ENCODE results near the gene GRID1.

Gene GRID1

GRCh38 chr10:86251426-86251825 is 115.2 kb downstream of the GRID1 start:
- FAIRE-seq (no peak), DNase-seq (ENCODE audit: insufficient read length, low spot score) (no peak)
- no peak for TF ChIP-seq CTCF (IDR thresholded peaks at IDR 0.05; ENCODE audit: insufficient read depth, missing control alignments)

GRCh38 chr10:86250399-86250798 is 116.2 kb downstream of the GRID1 start:
- TF ChIP-seq CTCF (IDR thresholded peaks at IDR 0.05; ENCODE audit: insufficient read depth, missing control alignments), result no peak
- DNase-seq (ENCODE audit: insufficient read length, low spot score) (no peak), FAIRE-seq (no peak)

GRCh38 chr10:86249794-86250193 is 116.8 kb downstream of the GRID1 start:
- no peak for TF ChIP-seq CTCF (IDR thresholded peaks at IDR 0.05; ENCODE audit: insufficient read depth, missing control alignments)
- DNase-seq (ENCODE audit: insufficient read length, low spot score) (no peak), FAIRE-seq (no peak)

- TF ChIP-seq CTCF (IDR thresholded peaks at IDR 0.05; ENCODE audit: insufficient read depth, missing control alignments), result no peak
- FAIRE-seq (no peak), DNase-seq (ENCODE audit: insufficient read length, low spot score) (no peak)
These were observed 118.5 kb downstream of the GRID1 start for GRCh38 chr10:86248062-86248461.

- FAIRE-seq (no peak), DNase-seq (ENCODE audit: insufficient read length, low spot score) (no peak)
- TF ChIP-seq CTCF (IDR thresholded peaks at IDR 0.05; ENCODE audit: insufficient read depth, missing control alignments), result no peak
These were observed 119.0 kb downstream of the GRID1 start for GRCh38 chr10:86247588-86247987.

- DNase-seq (ENCODE audit: insufficient read length, low spot score), result no peak
- no peak for TF ChIP-seq CTCF (IDR thresholded peaks at IDR 0.05; ENCODE audit: insufficient read depth, missing control alignments)
- no peak for FAIRE-seq
These were observed 119.5 kb downstream of the GRID1 start for GRCh38 chr10:86247073-86247472.

GRCh38 chr10:86246279-86246940 is 120.2 kb downstream of the GRID1 start:
- DNase-seq (ENCODE audit: insufficient read length, low spot score) (no peak), FAIRE-seq (no peak)
- TF ChIP-seq CTCF (IDR thresholded peaks at IDR 0.05; ENCODE audit: insufficient read depth, missing control alignments), result no peak
